Gastroesophageal sphincter (tissue), 3 donors: ENCODE measurements around the gene WNT3A.

Experiments
- CTCF ChIP-seq, 4 experiments: fragments of 200-600 bp in 2 of 4; fragments of 450-650 bp in 2 of 4; sonication (generic) in 1 of 4; IDR thresholded peaks; one replicate each; pipeline ENCODE4 v1.5.1; 2017 to 2019; ENCODE audit warnings: antibody characterized with exemption in 4 of 4, mild to moderate bottlenecking in 2 of 4, moderate library complexity in 2 of 4
- POLR2A ChIP-seq, 2 donors: fragments of 450-650 bp; IDR thresholded peaks; one replicate each; pipeline ENCODE4 v1.6.1; 2017; ENCODE audit warnings: antibody characterized with exemption in 2 of 2, mild to moderate bottlenecking in 2 of 2, moderate library complexity in 1 of 2
- POLR2AphosphoS5 ChIP-seq: sonication (generic); formaldehyde crosslinking; IDR thresholded peaks from one replicate; pipeline ENCODE4 v1.6.1; 2017; ENCODE audit warnings: antibody characterized with exemption

DNA sequence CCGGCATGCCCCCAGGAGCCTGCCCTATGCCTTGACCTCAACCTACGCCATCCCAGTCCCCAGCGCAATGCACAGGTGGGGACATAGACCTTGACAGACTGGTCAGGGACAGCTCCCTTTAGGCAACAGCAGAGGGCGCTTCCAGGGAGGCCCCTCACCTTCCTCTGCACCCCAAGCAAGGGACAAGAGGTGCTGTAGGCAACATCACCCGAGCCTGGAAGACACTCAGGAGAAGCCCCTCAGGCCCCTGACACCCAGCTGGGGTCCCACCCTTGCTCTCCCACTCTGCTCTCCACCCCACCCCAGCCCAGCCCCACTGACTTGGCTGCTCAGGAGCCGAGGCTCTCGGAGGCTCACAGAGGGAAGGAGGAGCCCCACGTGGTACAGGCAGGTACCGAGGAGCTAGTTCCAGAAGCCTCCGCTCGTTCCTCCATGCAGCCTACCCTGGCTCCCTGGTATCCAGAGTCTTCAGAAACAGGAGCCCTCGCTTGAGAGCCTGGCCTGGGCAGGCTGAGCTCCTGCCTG is 2.4 kb upstream of the WNT3A start:
- TF ChIP-seq CTCF (IDR thresholded peaks at IDR 0.05), result no peak
- no peak for TF ChIP-seq POLR2AphosphoS5
- TF ChIP-seq POLR2A (IDR thresholded peaks at IDR 0.05), result no peak
